HG03175 (cell line): ENCODE measurements around the gene MDM2.
"Not testable (repeated sequence)": the region's sequence is repeated elsewhere in the genome, so short reads cannot be mapped to it uniquely, and the experiment has no call there.

Experiments used
- ATAC-seq: cut with Tn5 transposase; IDR thresholded peaks from one replicate; pipeline ENCODE4 v1.9.1; 2021; ENCODE audit warnings: mild to moderate bottlenecking, moderate library complexity; ENCODE audit not compliant: unreplicated experiment

The MDM2 gene

DNA sequence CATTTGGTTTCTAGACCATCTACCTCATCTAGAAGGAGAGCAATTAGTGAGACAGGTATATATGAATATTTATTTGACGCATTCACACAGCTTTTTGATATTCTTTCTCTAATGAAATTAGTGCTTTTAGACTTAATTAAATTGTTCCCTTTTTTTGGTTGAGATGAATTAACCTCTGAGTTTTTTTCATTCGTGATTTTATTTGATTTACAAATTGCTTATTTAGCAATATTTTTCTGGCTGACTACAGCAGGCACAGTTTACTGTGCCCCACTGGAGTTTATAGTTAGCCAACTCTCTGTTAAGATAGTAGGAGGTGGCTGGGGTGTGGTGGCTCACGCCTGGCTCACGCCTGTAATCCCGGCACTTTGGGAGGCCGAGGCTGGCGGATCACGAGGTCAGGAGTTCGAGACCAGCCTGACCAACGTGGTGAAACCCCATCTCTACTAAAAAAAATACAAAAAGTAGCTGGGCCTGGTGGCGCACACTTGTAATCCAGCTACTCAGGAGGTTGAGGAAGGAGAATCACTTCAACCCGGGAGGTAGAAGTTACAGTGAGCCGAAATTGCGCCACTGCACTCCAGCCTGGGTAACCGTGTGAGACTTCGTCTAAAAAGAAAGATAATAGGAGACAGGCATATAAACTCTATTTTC, 16.7 kb downstream of the MDM2 start:
- ATAC-seq = no peak

DNA sequence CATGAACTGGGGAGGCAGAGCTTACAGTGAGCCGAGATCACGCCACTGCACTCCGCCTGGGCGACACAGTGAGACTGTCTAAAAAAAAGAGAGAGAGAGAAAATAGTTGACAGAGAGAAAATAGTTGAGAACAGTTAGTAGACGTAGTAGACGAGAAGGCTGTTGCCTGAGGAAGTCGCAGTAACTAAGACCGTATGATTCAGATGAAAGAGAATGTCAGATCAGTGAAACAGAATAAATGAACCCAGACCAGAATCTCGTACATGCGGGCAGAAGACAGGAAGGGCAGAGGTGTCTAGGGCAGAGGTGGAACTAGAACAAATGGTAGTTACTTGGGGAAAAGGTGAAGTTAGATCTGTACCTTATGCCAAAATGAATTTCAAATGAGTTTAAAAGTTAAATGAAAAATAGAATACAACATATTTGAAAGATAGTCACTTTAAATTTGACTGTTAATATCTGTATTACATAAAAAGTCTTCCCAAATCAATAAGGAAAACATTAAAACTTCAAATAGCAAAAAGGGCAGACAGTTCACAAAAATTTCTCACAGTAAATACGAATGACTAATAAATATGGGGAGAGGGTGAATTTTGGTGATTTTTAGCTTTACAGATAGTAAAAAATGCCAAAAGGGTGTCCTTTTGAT, 17.7 kb downstream of the MDM2 start:
- no peak for ATAC-seq

DNA sequence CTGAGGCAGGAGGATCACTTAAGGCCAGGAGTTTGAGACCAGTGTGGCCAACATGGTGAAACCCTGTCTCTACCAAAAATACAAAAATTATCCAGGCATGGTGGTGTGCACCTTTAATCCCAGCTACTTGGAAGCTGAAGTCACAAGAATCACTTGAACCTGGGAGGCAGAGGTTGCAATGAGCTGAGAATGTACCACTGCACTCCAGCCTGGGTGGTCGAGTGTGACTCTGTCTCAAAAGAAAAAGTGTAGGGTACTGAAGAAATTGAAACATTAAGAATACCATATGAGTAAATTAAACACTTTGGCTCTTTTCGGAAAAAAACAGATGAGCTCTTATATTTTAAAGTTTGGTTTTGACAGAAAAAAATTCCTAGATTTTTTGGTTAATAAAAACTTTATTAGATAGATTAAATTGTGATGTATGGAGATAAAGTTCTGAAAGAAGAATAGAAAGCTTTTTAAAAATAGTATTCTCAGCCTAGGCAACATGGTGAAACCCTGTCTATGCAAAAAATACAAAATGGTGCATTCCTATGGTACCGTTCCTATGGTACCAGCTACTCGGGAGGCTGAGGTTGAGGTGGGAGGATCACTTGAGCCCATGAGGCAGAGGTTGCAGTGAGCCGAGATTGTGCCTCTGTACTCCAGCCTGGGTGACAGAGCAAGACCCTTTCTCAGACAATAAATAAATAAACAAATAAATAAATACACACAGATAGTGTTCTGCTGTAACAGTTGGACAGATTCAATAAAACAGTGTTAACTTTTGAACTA, 20.1 kb downstream of the MDM2 start:
- ATAC-seq = no peak

DNA sequence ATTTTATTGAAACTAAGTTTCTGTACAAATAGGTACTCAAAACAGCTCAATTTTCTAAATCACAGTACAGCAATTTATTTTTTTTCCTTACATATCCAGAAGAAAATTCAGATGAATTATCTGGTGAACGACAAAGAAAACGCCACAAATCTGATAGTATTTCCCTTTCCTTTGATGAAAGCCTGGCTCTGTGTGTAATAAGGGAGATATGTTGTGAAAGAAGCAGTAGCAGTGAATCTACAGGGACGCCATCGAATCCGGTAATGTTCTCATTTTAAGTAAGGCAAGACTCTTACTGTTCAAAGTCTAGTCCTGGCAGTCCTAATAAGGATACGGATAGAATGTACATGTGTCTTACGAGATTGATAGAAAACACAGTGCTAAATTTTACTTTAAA, 20.7 kb downstream of the MDM2 start:
- no peak for ATAC-seq

DNA sequence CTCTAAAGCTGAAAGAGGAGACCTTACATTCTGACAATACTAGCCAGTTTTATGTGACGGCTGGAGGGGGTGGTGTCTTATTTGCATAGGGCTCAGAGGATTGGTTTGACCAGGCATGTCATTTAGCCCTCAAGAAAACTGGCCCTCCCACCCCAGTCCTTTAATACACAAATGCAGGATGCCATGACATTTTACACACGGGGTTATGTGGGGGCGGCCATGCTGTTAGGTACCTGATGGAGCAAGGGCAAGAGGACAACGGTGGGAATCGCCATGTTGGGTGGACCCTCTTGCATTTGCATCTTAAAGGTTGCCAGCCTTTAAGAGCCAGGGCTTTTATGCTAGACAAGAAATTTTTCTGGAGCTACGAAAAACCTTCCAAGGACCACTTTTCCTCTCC, 23.3 kb downstream of the MDM2 start:
- no peak for ATAC-seq

DNA sequence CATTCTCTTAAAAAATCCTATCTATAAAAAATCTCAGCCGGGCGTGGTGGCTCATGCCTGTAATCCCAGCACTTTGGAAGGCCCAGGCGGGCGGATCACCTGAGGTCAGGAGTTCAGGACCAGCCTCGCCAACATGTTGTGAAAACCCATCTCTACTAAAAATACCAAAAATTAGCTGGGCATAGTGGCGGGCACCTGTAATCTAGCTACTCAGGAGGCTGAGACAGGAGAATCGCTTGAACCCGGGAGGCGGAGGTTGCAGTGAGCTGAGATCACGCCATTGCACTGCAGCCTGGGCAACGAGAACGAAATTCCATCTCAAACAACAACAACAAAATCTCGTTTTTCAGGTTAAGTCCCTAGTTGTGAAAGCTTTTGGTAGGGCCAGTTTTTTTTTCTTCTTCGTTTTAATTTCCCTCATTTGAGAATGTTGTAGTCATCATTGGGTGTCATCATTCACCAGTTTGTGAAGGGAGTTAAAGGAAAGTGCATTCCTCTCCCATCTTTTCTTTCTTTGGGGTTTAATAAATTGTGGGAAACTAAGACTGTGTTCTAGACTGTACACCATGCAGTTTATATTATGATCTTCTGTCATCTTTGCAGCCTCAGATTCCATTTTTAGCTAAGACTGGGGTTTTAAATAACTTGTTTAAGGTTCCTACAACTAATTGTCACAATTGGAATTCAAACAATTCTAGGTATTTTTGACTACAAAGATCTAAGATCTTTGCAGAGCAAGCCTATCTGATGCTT, 23.9 kb downstream of the MDM2 start:
- ATAC-seq = no peak

DNA sequence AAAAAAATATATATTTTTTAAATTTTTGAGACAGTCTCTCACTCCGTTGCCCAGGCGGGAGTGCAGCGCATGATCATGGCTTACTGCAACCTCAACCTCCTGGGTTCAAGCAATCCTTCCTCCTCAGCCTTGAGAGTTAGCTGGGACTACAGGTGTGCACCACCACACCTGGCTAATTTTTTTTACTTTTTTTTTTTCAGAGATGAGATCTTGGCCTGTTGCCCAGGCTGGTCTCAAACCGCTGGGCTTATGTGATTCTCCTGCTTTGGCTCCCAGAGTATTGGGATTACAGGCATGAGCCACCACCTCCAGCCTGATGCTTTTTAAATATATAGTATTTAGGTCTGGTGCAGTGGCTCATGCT, 24.5 kb downstream of the MDM2 start:
- ATAC-seq = no peak

DNA sequence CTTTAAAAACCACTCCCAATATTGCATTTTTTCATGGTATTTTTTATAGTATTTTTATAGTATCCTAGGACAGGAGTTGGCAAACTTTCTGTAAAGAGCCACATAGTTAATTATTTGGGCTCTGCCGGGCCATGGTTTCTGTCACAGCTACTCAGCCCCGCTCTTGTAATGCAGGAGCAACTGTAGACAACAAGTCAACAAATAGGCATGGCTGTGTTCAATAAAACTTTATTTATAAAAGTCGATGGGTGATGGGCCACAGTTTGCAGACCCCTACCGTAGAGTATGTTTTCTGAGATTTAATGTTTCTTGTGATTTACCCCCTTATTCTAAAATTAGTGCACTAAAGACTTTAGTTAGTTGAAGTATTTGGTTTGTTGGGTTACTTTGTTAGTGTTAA, 25.5 kb downstream of the MDM2 start:
- no peak for ATAC-seq

DNA sequence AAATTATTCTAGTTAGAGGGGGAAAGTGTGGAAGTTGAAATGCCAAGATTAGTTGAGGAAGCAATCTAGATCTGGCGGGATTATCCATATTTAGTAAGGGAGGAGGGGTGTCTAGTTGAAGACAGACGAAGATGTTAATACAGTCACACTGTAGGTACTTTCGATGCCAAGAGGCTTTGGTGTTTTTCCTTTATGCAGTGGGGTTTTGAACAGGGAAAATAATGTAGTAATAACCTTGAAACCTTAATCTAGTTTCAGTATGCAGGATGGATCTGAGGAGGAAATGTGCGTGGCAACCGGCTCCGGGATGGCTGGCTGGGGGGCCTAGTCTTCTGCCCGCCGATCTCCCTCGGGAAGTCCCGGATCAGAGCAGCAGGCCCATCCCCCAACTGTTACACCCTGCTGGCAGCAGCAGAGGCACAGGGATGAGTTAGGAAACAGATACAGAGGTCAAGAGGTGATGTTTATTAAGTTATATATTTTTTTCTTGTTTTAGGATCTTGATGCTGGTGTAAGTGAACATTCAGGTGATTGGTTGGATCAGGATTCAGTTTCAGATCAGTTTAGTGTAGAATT, 27.4 kb downstream of the MDM2 start:
- ATAC-seq = no peak

DNA sequence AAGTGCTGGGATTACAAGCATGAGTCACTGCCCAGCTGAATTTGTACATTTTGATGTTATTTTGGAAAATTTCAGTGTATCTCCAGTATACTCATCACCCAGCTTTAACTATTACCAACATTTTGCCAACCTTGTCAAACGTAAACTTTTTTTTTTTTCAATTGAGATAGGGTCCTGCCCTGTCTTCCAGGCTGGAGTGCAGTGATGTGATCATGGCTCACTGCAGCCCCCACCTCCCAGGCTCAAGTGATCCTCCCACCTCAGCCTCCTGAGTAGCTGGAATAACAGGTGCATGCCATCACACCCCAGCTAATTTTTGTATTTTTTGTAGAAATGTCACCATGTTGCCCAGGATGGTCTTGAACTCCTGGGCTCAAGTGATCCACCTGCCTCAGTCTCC, 29.2 kb downstream of the MDM2 start:
- no peak for ATAC-seq

DNA sequence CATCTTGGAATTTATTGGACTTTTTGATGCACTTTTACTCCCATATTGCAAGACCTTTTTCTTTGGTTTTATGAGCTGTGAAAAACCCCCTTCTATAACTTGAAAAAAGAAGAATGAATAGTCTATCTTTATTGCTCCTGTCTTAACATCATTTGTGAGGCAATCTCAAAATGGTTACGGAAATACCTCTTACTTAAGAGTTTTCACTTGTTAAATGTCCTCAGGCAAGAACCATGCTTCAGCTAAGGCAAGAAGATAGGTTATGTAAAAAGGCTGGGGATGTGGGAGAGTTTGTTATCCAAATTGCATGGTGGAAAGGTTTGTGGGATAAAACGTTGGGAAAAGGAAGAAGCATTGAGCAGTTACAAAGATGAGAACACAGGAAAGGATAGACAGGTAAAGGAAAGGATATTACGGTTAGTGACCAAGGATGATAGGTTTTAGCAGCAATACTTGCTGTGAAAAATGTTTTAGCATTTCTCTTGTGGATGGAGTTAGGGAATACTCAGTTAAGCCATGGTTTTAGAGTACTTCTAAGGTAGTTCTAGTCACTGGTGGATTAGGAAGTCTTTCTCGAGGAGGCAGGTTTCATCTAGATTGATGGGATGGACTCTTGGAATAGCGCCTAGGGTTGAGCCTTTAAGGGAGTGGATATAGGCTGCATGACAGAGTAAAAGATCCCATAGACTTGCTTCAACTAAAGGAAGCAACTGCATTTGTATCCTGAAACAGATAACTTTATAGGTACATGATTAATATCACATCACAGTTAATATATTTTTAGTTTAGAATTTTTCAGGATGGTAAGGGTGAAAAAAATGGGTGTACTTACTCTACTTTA, 30.3 kb downstream of the MDM2 start:
- ATAC-seq = no peak

DNA sequence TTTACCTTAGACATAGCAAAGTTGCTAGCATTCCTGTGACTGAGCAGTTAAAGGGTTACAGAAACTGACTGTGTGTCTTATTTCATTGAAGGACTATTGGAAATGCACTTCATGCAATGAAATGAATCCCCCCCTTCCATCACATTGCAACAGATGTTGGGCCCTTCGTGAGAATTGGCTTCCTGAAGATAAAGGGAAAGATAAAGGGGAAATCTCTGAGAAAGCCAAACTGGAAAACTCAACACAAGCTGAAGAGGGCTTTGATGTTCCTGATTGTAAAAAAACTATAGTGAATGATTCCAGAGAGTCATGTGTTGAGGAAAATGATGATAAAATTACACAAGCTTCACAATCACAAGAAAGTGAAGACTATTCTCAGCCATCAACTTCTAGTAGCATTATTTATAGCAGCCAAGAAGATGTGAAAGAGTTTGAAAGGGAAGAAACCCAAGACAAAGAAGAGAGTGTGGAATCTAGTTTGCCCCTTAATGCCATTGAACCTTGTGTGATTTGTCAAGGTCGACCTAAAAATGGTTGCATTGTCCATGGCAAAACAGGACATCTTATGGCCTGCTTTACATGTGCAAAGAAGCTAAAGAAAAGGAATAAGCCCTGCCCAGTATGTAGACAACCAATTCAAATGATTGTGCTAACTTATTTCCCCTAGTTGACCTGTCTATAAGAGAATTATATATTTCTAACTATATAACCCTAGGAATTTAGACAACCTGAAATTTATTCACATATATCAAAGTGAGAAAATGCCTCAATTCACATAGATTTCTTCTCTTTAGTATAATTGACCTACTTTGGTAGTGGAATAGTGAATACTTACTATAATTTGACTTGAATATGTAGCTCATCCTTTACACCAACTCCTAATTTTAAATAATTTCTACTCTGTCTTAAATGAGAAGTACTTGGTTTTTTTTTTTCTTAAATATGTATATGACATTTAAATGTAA, 31.5 kb downstream of the MDM2 start:
- no peak for ATAC-seq

DNA sequence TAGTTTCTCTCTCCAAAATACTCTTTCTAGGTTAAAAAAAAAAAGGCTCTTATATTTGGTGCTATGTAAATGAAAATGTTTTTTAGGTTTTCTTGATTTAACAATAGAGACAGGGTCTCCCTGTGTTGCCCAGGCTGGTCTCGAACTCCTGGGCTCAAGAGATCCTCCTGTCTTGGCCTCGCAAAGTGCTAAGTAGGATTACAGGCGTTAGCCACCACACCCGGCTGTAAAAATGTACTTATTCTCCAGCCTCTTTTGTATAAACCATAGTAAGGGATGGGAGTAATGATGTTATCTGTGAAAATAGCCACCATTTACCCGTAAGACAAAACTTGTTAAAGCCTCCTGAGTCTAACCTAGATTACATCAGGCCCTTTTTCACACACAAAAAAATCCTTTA, 33.2 kb downstream of the MDM2 start:
- ATAC-seq = not testable (repeated sequence)

DNA sequence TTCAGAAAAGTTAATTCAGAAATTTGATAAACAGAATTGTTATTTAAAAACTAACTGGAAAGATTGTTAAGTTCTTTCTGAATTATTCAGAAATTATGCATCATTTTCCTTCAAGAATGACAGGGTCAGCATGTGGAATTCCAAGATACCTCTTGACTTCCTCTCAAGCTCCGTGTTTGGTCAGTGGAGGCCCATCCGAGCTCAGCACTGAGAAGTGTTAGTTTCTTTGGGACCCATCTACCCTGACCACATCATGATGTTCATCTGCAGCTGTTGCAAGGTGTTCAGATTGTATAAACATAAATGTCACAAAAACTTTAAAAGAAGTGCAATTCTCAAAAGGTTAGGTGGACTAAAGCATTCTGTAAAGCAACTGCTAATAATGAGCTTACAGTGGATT, 33.7 kb downstream of the MDM2 start:
- no peak for ATAC-seq

DNA sequence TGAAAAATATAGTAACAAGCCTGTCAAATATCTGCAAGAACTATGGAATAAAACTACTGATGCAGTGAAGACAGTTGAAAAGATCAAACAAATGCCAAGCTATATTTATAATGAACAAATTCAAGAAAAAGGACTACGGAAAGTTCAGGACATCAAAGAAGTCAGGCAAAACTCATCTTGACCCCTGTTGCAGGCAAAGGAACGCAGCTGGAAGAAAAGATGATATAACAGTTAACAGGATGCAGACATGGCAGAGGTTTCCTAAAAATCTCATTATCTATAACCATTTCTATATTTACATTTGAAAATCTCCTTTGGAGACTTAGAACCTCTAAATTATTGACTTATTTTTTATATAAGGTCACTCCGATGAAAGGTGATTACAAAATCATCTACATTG, 34.1 kb downstream of the MDM2 start:
- no peak for ATAC-seq

DNA sequence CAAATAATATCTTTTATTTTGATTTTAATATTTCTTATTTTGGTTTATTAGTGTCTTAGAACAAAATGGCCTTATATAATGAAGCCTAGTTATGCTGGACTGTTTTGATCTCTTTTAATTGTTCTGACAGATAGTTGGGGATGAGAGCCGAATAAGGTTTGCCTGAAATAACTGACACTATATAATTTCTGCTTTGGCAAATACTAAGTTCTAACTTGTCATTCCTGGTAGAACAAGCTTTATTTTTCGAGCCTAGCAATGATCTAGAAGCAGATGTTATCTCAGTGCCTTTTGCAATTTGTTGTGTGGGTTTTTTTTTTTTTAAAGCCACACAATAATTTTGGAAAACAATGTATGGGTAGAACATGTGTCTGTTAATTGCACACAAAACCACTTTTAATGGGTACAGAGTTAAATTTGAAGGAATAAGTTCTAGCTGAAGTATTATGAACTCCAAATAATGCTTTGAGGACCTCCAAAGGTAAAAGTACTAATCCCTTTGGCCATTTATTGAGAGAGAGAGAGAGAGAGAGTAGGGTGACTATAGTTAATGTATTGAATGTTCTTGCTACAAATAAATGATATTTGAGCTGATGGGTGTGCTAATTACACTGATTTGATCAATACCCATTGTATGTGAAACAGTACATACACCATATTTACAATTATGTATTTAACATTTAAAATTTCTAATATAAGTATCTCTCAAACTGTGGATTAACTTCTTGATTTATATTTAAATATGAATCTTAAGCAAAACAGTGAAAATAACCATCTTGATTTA, 35.0 kb downstream of the MDM2 start:
- no peak for ATAC-seq

DNA sequence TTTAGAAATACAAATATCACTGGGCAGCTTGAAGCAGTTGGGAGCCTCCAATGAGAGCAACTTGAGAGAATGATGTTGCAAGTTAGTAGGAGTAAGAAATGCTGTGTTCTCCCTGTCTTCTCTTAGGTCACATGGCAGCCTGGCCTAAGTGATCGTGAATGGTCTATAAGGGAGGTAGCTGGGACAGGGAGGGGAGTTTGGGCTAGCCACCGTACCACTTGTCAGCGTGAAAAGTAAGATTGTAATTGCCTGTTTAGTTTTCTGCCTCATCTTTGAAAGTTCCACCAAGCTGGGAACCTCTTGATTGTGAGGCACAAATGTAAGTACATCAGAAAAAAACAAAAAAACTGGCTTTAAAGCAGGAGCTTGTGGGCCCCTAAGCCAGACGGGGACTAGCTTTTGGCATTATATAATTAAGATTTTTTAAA, 36.4 kb downstream of the MDM2 start:
- no peak for ATAC-seq
